ENCODE measurements around the gene FCHSD1.

FCHSD1 gene

GRCh38 chr5:141650851-141651727 is at the start of gene FCHSD1:
Gene FCHSD1, minus strand, starts transcription at chr5:141651418. Its CDS starts 50 bp downstream, at chr5:141651368.
- no peak for DNase-seq

- no peak for DNase-seq
Measured at GRCh38 chr5:141697586-141697985, 46.4 kb upstream of the FCHSD1 start.

GRCh38 chr5:141696431-141696830 is 45.2 kb upstream of the FCHSD1 start:
- no peak for DNase-seq

GRCh38 chr5:141695627-141696215 is 44.5 kb upstream of the FCHSD1 start:
- DNase-seq, result no peak

- DNase-seq, result no peak
Measured at GRCh38 chr5:141694479-141694878, 43.3 kb upstream of the FCHSD1 start.

GRCh38 chr5:141692919-141693725 is 41.9 kb upstream of the FCHSD1 start:
- no peak for DNase-seq

GRCh38 chr5:141692533-141692888 is 41.3 kb upstream of the FCHSD1 start:
- no peak for DNase-seq

- DNase-seq, result no peak
Measured at GRCh38 chr5:141691867-141692532, 40.8 kb upstream of the FCHSD1 start.

- no peak for DNase-seq
Measured at GRCh38 chr5:141691286-141691866, 40.2 kb upstream of the FCHSD1 start.

GRCh38 chr5:141686648-141687416 is 35.6 kb upstream of the FCHSD1 start:
- no peak for DNase-seq

- no peak for DNase-seq
Measured at GRCh38 chr5:141685591-141685990, 34.4 kb upstream of the FCHSD1 start.

- DNase-seq, result no peak
Measured at GRCh38 chr5:141683596-141684141, 32.5 kb upstream of the FCHSD1 start.

GRCh38 chr5:141681695-141682641 is 30.8 kb upstream of the FCHSD1 start, which contains the start of gene ARAP3:
Gene ARAP3, minus strand, starts transcription at chr5:141682230. Its CDS starts 1,744 bp downstream, at chr5:141680486.
- DNase-seq, result no peak

GRCh38 chr5:141681295-141681694 is 30.1 kb upstream of the FCHSD1 start:
- DNase-seq, result no peak

GRCh38 chr5:141680751-141681201 is 29.6 kb upstream of the FCHSD1 start:
- DNase-seq, result no peak

GRCh38 chr5:141680178-141680577 is 29.0 kb upstream of the FCHSD1 start:
- no peak for DNase-seq

- DNase-seq, result no peak
Measured at GRCh38 chr5:141677415-141677814, 26.2 kb upstream of the FCHSD1 start.

GRCh38 chr5:141675672-141676071 is 24.5 kb upstream of the FCHSD1 start:
- no peak for DNase-seq

- no peak for DNase-seq
Measured at GRCh38 chr5:141674747-141675146, 23.5 kb upstream of the FCHSD1 start.

All from NCI-H187 treated with DMSO at 0.1 percent for 48 hours (cell line).